PC-9 (cell line): ENCODE results near the gene ST6GALNAC3. TPM values are rescaled to one million over a fixed set of nuclear protein-coding genes. Genes with fewer than 3 reads are reported as not detected.

Source experiments
- BruUV-seq: library from RNA; stranded (reverse); fragments of 400-500 nt; replicated peaks from 2 replicates; lab custom pipeline; 2021; lab: Mats Ljungman, UMichigan
- CTCF ChIA-PET: fragments of 300-600 bp; sonication (Branson Sonifier 250); formaldehyde crosslinking; loops from one replicate; lab custom pipeline; 2022; ENCODE audit warnings: antibody characterized with exemption; lab: Charles Lee
- POLR2A ChIA-PET: fragments of 300-600 bp; sonication (Branson Sonifier 250); formaldehyde crosslinking; loops from one replicate; lab custom pipeline; 2022; ENCODE audit warnings: antibody characterized with exemption; ENCODE audit not compliant: unreplicated experiment; lab: Charles Lee
- DNase-seq, 2 experiments: peaks; one replicate each; pipeline versions ENCODE4 v3.0.0 to v3.0.0-alpha.2; 2015 to 2022; ENCODE audit warnings: mixed read lengths in 1 of 2
- H2AFZ ChIP-seq: fragments of 200-600 bp; sonication (generic); 2 replicates; pipeline ENCODE4 v1.8.1; 2017; ENCODE audit warnings: antibody characterized with exemption
- H3F3A ChIP-seq: fragments of 200-600 bp; sonication (generic); 2 replicates; pipeline ENCODE4 v1.8.1; 2017; ENCODE audit warnings: antibody characterized with exemption, mild to moderate bottlenecking, low read depth; ENCODE audit not compliant: insufficient read depth
- H3K27ac ChIP-seq: fragments of 200-600 bp; sonication (generic); 2 replicates; pipeline ENCODE4 v1.6.1; 2016; ENCODE audit warnings: mixed run types
- H3K27me3 ChIP-seq: fragments of 200-600 bp; sonication (generic); 2 replicates; pipeline ENCODE4 v1.6.1; 2016; ENCODE audit warnings: low read depth, mixed run types; ENCODE audit not compliant: insufficient read depth
- H3K36me3 ChIP-seq: fragments of 200-600 bp; sonication (generic); 2 replicates; pipeline ENCODE4 v1.6.1; 2016; ENCODE audit warnings: low read depth, mixed run types
- H3K4me1 ChIP-seq: fragments of 200-600 bp; sonication (generic); replicated peaks from 2 replicates; pipeline ENCODE4 v1.6.1; 2016; ENCODE audit warnings: mixed run types; ENCODE audit not compliant: insufficient read depth
- H3K4me2 ChIP-seq: fragments of 200-600 bp; sonication (generic); 2 replicates; pipeline ENCODE4 v1.6.1; 2017; ENCODE audit warnings: mixed run types
- H3K4me3 ChIP-seq: fragments of 200-600 bp; sonication (generic); 2 replicates; pipeline ENCODE4 v1.6.1; 2016; ENCODE audit warnings: mixed run types
- H3K79me2 ChIP-seq: fragments of 200-600 bp; sonication (generic); 2 replicates; pipeline ENCODE4 v1.6.1; 2017; ENCODE audit warnings: low read depth, mixed run types
- H3K9me2 ChIP-seq: fragments of 200-600 bp; sonication (generic); 2 replicates; pipeline ENCODE4 v1.8.1; 2017; ENCODE audit warnings: mild to moderate bottlenecking; ENCODE audit not compliant: insufficient read depth
- H3K9me3 ChIP-seq: fragments of 200-600 bp; sonication (generic); 2 replicates; pipeline ENCODE4 v1.8.1; 2016; ENCODE audit warnings: low read depth; ENCODE audit not compliant: insufficient read depth
- H4K20me1 ChIP-seq: fragments of 200-600 bp; sonication (generic); 2 replicates; pipeline ENCODE4 v1.8.1; 2017; ENCODE audit not compliant: insufficient read depth
- EZH2 ChIP-seq: fragments of 200-600 bp; sonication (generic); IDR thresholded peaks from 2 replicates; pipeline ENCODE4 v1.8.0; 2017; ENCODE audit warnings: antibody characterized with exemption, low read depth
- intact Hi-C: fragments of 100-400 bp; cut with micrococcal nuclease; formaldehyde crosslinking; loops from one replicate; pipeline ENCODE4 v1.10.0; 2022; ENCODE audit not compliant: unreplicated experiment
- total RNA-seq: library from RNA; stranded (reverse); gene quantifications from 2 replicates; pipeline ENCODE4 v1.2.3, GENCODE V29; 2021
- TF ChIP-seq, protein P1 (sequence below): fragments of 200-600 bp; sonication (generic); conservative IDR thresholded peaks from 2 replicates; pipeline ENCODE4 v1.6.1; 2017; ENCODE audit warnings: mixed run types, antibody characterized with exemption, mild to moderate bottlenecking, moderate library complexity

ST6GALNAC3 gene
- total RNA-seq, 1 experiment from 2014 or later, result 0.04 TPM

DNA sequence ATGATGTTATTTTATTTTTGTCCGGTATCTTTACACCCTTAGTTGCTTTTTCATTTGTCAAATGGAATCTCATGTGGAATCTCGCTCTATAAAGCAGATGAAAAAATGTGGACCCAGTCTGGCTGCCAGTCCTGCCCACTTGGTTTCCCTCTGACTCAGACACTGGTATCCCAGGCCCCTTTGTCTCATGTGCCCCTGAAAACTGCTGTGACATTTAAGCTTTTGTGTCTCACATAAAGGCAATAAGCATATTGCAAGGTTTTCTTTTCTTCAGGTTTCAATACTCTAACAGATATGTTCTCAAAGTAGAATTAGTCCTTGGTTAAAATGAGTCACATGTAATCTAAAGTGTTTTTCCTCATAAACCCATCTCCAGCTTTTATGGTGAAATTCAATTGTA is 183.3 kb downstream of the ST6GALNAC3 start:
- Histone ChIP-seq H3K9me3 (no peaks in the 10 kb centered on the region), H3K4me3 (no peak overlapping the region), H2AFZ (no peak overlapping the region), H3K4me1 (no peaks in the 10 kb centered on the region), H3K9me2 (no peaks in the 10 kb centered on the region), H3K36me3 (no peaks in the 10 kb centered on the region), H4K20me1 (no peaks in the 10 kb centered on the region), H3K4me2 (no peak overlapping the region), H3K79me2 (no peaks in the 10 kb centered on the region), H3F3A (no peaks in the 10 kb centered on the region), H3K27ac (no peak overlapping the region), H3K27me3 (no peaks in the 10 kb centered on the region)
- ChIA-PET POLR2A (no interaction called here), CTCF (no interaction called here)
- TF ChIP-seq, protein P1, sequence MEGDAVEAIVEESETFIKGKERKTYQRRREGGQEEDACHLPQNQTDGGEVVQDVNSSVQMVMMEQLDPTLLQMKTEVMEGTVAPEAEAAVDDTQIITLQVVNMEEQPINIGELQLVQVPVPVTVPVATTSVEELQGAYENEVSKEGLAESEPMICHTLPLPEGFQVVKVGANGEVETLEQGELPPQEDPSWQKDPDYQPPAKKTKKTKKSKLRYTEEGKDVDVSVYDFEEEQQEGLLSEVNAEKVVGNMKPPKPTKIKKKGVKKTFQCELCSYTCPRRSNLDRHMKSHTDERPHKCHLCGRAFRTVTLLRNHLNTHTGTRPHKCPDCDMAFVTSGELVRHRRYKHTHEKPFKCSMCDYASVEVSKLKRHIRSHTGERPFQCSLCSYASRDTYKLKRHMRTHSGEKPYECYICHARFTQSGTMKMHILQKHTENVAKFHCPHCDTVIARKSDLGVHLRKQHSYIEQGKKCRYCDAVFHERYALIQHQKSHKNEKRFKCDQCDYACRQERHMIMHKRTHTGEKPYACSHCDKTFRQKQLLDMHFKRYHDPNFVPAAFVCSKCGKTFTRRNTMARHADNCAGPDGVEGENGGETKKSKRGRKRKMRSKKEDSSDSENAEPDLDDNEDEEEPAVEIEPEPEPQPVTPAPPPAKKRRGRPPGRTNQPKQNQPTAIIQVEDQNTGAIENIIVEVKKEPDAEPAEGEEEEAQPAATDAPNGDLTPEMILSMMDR, result no peak
- no peak for TF ChIP-seq EZH2
- BruUV-seq, result no TSS peak
- intact Hi-C loops, result no loop called here
- no peak for DNase-seq

DNA sequence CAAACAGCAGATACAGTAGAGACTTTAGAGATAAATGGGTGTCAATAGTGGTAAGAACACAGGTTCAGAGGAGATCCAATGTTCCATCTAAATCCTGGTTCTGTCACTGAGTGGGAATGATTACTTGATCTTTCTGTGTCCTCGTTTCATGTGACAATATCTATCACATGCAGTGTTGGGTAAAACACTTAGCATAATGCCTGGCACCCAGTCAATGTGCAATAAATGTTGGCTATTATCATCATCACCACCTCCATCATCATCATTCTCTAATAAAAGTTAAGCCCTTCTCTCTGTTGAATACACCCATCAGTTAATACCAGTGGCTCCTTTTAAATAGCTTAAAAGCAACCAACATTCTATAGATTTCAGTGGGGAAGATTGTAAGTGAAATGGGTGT is 184.7 kb downstream of the ST6GALNAC3 start:
- Histone ChIP-seq H3K4me3 (no peak overlapping the region), H3K9me3 (no peaks in the 10 kb centered on the region), H3K9me2 (no peaks in the 10 kb centered on the region), H3K27ac (no peak overlapping the region), H3K27me3 (no peaks in the 10 kb centered on the region), H3K4me1 (no peaks in the 10 kb centered on the region), H3K79me2 (no peaks in the 10 kb centered on the region), H3F3A (no peaks in the 10 kb centered on the region), H3K36me3 (no peaks in the 10 kb centered on the region), H3K4me2 (no peak overlapping the region), H2AFZ (no peak overlapping the region), H4K20me1 (no peaks in the 10 kb centered on the region)
- CTCF ChIA-PET, result no interaction called here
- TF ChIP-seq, protein P1, result no peak
- no peak for TF ChIP-seq EZH2
- intact Hi-C loops, result no loop called here
- DNase-seq, result no peak
- POLR2A ChIA-PET, result no interaction called here
- no TSS peak for BruUV-seq

DNA sequence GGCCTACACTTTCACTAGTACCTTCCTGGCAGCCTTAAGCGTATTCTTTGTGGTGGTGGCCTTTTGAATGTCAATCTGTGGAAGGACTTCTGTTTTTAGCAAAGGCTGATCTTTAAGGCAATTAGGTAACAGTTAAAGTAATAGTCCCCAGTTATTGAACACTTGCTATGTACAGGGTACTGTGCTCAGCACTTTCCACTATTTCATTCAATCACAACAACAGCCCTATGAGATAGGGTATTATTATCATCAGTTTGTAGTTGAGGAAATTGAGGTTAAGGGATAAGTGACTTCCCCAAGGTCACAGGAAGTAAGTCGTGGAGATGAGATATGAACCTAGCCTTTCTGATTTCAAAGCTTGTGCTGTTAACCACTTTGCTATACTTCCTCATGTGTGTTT is 185.7 kb downstream of the ST6GALNAC3 start:
- no peaks in the 10 kb centered on the region for H3K4me1 ChIP-seq
- no peaks in the 10 kb centered on the region for H3K27me3 ChIP-seq
- no peak overlapping the region for H3K4me2 ChIP-seq
- DNase-seq, result no peak
- no peaks in the 10 kb centered on the region for H4K20me1 ChIP-seq
- POLR2A ChIA-PET, result no interaction called here
- H3K36me3 ChIP-seq, result no peaks in the 10 kb centered on the region
- CTCF ChIA-PET, result interaction anchor here (0.5 to 0.6 kb wide), 2 partner anchors 22 to 84 kb away, joined by 3 read pairs; no protein-coding TSS in a partner anchor
- no peaks in the 10 kb centered on the region for H3K9me2 ChIP-seq
- no peaks in the 10 kb centered on the region for H3K9me3 ChIP-seq
- H3K79me2 ChIP-seq, result no peaks in the 10 kb centered on the region
- TF ChIP-seq, protein P1, result no peak
- TF ChIP-seq EZH2, result no peak
- H3K27ac ChIP-seq, result no peak overlapping the region
- no TSS peak for BruUV-seq
- intact Hi-C loops, result no loop called here
- no peak overlapping the region for H3K4me3 ChIP-seq
- H2AFZ ChIP-seq, result no peak overlapping the region
- no peaks in the 10 kb centered on the region for H3F3A ChIP-seq
